Testis (tissue), 2 donors: ENCODE measurements around the gene TLE1.

Experiments used
- CTCF ChIP-seq, 3 experiments: fragments of 450-650 bp in 2 of 3; fragments of 200-600 bp in 1 of 3; sonication (generic) in 1 of 3; IDR thresholded peaks; one replicate each; pipeline ENCODE4 v1.5.1; 2016 to 2019; ENCODE audit warnings: antibody characterized with exemption in 3 of 3, mild to moderate bottlenecking in 2 of 3, moderate library complexity in 1 of 3
- POLR2A ChIP-seq: fragments of 450-650 bp; IDR thresholded peaks from one replicate; pipeline ENCODE4 v1.6.1; 2017; ENCODE audit warnings: antibody characterized with exemption, mild to moderate bottlenecking, moderate library complexity

GRCh38 chr9:81650586-81651515 is 38.5 kb downstream of the TLE1 start:
- TF ChIP-seq POLR2A (no peak), CTCF (IDR thresholded peaks at IDR 0.05) (no peak)
